RWPE2 (cell line): ENCODE results near the gene C1QL1.

Experiments
- ATAC-seq: fragments of 200-7000 bp; cut with Tn5 transposase; 3 replicates; pipeline ENCODE4 v1.9.1; 2021; ENCODE audit warnings: low read depth
- DNase-seq: peaks from one replicate; pipeline ENCODE4 v3.0.0-alpha.2; 2020; ENCODE audit warnings: low spot score
- H3K27ac ChIP-seq: fragments of 450-650 bp; 2 replicates; pipeline ENCODE4 v1.5.1; 2017; ENCODE audit warnings: mild to moderate bottlenecking; ENCODE audit not compliant: poor library complexity, severe bottlenecking
- H3K27me3 ChIP-seq: fragments of 250-450 bp; sonication (Bioruptor Pico); 2 replicates; pipeline ENCODE4 v1.5.1; 2021; ENCODE audit warnings: mild to moderate bottlenecking, moderate library complexity; ENCODE audit not compliant: insufficient read depth, poor library complexity, severe bottlenecking
- H3K36me3 ChIP-seq: fragments of 250-450 bp; sonication (Bioruptor Pico); 2 replicates; pipeline ENCODE4 v1.5.1; 2020; ENCODE audit warnings: low read depth, mild to moderate bottlenecking, moderate library complexity
- H3K4me1 ChIP-seq: fragments of 250-450 bp; sonication (Bioruptor Pico); 2 replicates; pipeline ENCODE4 v1.5.1; 2021; ENCODE audit warnings: mild to moderate bottlenecking, moderate library complexity; ENCODE audit not compliant: insufficient read depth, poor library complexity, severe bottlenecking
- H3K4me3 ChIP-seq: fragments of 250-450 bp; sonication (Bioruptor Pico); 2 replicates; pipeline ENCODE4 v1.5.1; 2021; ENCODE audit warnings: mild to moderate bottlenecking, moderate library complexity; ENCODE audit not compliant: severe bottlenecking
- H3K9me3 ChIP-seq: fragments of 250-450 bp; sonication (Bioruptor Pico); 2 replicates; pipeline ENCODE4 v1.5.1; 2021; ENCODE audit warnings: mild to moderate bottlenecking, moderate library complexity; ENCODE audit not compliant: severe bottlenecking
- TF ChIP-seq, protein P1 (sequence below): fragments of 450-650 bp; IDR thresholded peaks from one replicate; pipeline ENCODE4 v1.5.1; 2017; ENCODE audit warnings: mild to moderate bottlenecking, moderate library complexity; ENCODE audit not compliant: poor library complexity, severe bottlenecking

C1QL1 gene

GRCh38 chr17:44997733-44998520 is 29.8 kb upstream of the C1QL1 start:
- no peaks in the 10 kb centered on the region for H3K36me3 ChIP-seq
- H3K9me3 ChIP-seq: no peaks in the 10 kb centered on the region
- TF ChIP-seq, protein P1, sequence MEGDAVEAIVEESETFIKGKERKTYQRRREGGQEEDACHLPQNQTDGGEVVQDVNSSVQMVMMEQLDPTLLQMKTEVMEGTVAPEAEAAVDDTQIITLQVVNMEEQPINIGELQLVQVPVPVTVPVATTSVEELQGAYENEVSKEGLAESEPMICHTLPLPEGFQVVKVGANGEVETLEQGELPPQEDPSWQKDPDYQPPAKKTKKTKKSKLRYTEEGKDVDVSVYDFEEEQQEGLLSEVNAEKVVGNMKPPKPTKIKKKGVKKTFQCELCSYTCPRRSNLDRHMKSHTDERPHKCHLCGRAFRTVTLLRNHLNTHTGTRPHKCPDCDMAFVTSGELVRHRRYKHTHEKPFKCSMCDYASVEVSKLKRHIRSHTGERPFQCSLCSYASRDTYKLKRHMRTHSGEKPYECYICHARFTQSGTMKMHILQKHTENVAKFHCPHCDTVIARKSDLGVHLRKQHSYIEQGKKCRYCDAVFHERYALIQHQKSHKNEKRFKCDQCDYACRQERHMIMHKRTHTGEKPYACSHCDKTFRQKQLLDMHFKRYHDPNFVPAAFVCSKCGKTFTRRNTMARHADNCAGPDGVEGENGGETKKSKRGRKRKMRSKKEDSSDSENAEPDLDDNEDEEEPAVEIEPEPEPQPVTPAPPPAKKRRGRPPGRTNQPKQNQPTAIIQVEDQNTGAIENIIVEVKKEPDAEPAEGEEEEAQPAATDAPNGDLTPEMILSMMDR: no peak
- no peak overlapping the region for H3K27ac ChIP-seq
- no peak for DNase-seq
- ATAC-seq: peak; percentile 40; the same call in 2 of the 3 replicates
- no peaks in the 10 kb centered on the region for H3K27me3 ChIP-seq
- H3K4me1 ChIP-seq: no peaks in the 10 kb centered on the region
- H3K4me3 ChIP-seq: no peak overlapping the region

DNA sequence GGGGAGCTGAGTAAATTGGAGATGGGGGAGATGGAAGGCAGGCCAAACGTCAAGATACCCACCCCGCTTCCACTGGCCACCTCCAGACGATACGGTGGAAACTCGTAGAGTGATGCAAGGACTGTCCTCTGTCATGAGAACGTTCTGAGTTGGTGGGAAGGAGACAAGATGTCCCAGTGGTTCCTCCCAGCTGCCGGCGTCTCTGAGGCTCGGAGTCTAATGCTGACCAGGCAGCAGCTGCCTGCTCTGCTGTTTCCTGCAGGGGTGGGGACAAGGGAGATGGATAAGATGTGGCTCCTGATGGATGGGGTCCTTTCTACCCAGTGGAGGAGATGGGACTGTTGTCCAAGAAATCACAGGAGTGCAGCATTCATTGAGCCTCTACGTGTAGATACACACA is 28.2 kb upstream of the C1QL1 start:
- H3K36me3 ChIP-seq: no peaks in the 10 kb centered on the region
- no peaks in the 10 kb centered on the region for H3K27me3 ChIP-seq
- no peaks in the 10 kb centered on the region for H3K9me3 ChIP-seq
- TF ChIP-seq, protein P1: no peak
- H3K27ac ChIP-seq: no peak overlapping the region
- no peaks in the 10 kb centered on the region for H3K4me1 ChIP-seq
- ATAC-seq (no peak), DNase-seq (no peak)
- no peak overlapping the region for H3K4me3 ChIP-seq

- Histone ChIP-seq H3K4me1 (no peaks in the 10 kb centered on the region), H3K4me3 (no peak overlapping the region), H3K27ac (no peak overlapping the region), H3K9me3 (no peaks in the 10 kb centered on the region), H3K27me3 (no peaks in the 10 kb centered on the region), H3K36me3 (no peaks in the 10 kb centered on the region)
- DNase-seq (no peak), ATAC-seq (no peak)
- TF ChIP-seq, protein P1: no peak
Observed at GRCh38 chr17:44995436-44996001, 27.4 kb upstream of the C1QL1 start.

GRCh38 chr17:44992242-44992939 is 24.3 kb upstream of the C1QL1 start:
- Histone ChIP-seq H3K27ac (no peak overlapping the region), H3K4me3 (no peak overlapping the region), H3K27me3 (no peaks in the 10 kb centered on the region), H3K9me3 (no peaks in the 10 kb centered on the region), H3K4me1 (no peaks in the 10 kb centered on the region), H3K36me3 (no peaks in the 10 kb centered on the region)
- peak; percentile 19; the same call in 1 of the 3 replicates for ATAC-seq
- TF ChIP-seq, protein P1: no peak
- DNase-seq: no peak

DNA sequence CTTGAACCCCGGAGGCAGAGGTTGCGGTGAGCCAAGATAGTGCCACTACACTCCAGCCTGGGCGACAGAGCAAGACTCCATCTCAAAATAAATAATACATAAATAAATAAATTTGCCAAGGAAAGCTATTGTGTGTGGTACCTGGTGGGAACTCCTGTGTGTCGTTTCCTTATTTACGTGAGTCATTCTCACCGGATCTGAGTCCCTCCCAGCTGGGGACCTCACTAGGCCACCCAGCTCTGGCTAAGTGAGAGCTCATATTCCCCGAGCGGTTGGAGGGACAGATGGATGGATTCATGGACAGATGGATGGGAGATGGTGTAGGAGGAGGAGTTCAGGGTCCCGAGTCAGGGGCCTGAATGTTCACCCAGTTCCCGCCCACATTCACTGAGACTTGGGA is 22.9 kb upstream of the C1QL1 start:
- TF ChIP-seq, protein P1: no peak
- DNase-seq: no peak
- Histone ChIP-seq H3K4me1 (no peaks in the 10 kb centered on the region), H3K4me3 (no peak overlapping the region), H3K9me3 (no peaks in the 10 kb centered on the region), H3K27ac (no peak overlapping the region), H3K36me3 (no peaks in the 10 kb centered on the region), H3K27me3 (no peaks in the 10 kb centered on the region)
- ATAC-seq: no peak
